Right lung (tissue), 10 donors: ENCODE results near the gene DUS1L. TPM values are rescaled to one million over a fixed set of nuclear protein-coding genes. Genes with fewer than 3 reads are reported as not detected.

Experiments
- DNase-seq, 2 donors: peaks; one replicate each; pipeline ENCODE4 v3.0.0-alpha.2; 2013
- long read RNA-seq, 8 donors: transcript quantifications; one replicate each; lab custom pipeline, GENCODE V29; 2026
- polyA plus RNA-seq, 5 donors: library from polyadenylated mRNA; unstranded; fragments of 120-200 nt; gene quantifications; one replicate each; pipeline versions ENCODE4 v1.2.1 to v1.2.3, GENCODE V29; 2013; ENCODE audit warnings: inconsistent platforms in 1 of 5, low replicate concordance in 1 of 5; ENCODE audit not compliant: insufficient read length in 5 of 5, insufficient read depth in 1 of 5

Gene DUS1L
- 100 to 1,000 TPM in 1 of 5 donors, 10 to 100 TPM in 4; 51.2 to 104 (median 67.2) TPM for polyA plus RNA-seq
- long read RNA-seq, donor 1, transcript DUS1L-201 (14 exons, 2,068 nt): major isoform, 14 of 33 reads
- long read RNA-seq, donor 1, partial matches to known transcripts: 11 of 33 reads
- long read RNA-seq, donor 1, other reads (novel, unspliced or antisense): 6 of 33 reads
- long read RNA-seq, donor 2, transcript DUS1L-201 (14 exons, 2,068 nt): major isoform, 6 of 11 reads
- long read RNA-seq, donor 2, partial matches to known transcripts: 0 of 11 reads
- long read RNA-seq, donor 2, other reads (novel, unspliced or antisense): 5 of 11 reads
- long read RNA-seq, donor 3, partial matches to known transcripts: 13 of 27 reads
- long read RNA-seq, donor 3, other reads (novel, unspliced or antisense): 6 of 27 reads
- long read RNA-seq, donor 4, transcript DUS1L-201 (14 exons, 2,068 nt): major isoform, 5 of 6 reads
- long read RNA-seq, donor 4, partial matches to known transcripts: 0 of 6 reads
- long read RNA-seq, donor 4, other reads (novel, unspliced or antisense): 0 of 6 reads
- long read RNA-seq, donor 5, transcript DUS1L-201 (14 exons, 2,068 nt): major isoform, 5 of 14 reads
- long read RNA-seq, donor 5, partial matches to known transcripts: 0 of 14 reads
- long read RNA-seq, donor 5, other reads (novel, unspliced or antisense): 5 of 14 reads
- long read RNA-seq, donor 6, transcript DUS1L-201 (14 exons, 2,068 nt): major isoform, 9 of 19 reads
- long read RNA-seq, donor 6, partial matches to known transcripts: 8 of 19 reads
- long read RNA-seq, donor 6, other reads (novel, unspliced or antisense): 0 of 19 reads
- long read RNA-seq, donor 7, transcript DUS1L-201 (14 exons, 2,068 nt): major isoform, 6 of 11 reads
- long read RNA-seq, donor 7, partial matches to known transcripts: 0 of 11 reads
- long read RNA-seq, donor 7, other reads (novel, unspliced or antisense): 5 of 11 reads
- long read RNA-seq, donor 8, partial matches to known transcripts: 0 of 4 reads
- long read RNA-seq, donor 8, other reads (novel, unspliced or antisense): 0 of 4 reads

GRCh38 chr17:82065638-82066303, at the start of gene DUS1L:
Gene DUS1L (minus strand): TSS chr17:82065804. CDS start chr17:82065059, 745 bp downstream.
- peak; percentile 43 to 61 for DNase-seq

DNA sequence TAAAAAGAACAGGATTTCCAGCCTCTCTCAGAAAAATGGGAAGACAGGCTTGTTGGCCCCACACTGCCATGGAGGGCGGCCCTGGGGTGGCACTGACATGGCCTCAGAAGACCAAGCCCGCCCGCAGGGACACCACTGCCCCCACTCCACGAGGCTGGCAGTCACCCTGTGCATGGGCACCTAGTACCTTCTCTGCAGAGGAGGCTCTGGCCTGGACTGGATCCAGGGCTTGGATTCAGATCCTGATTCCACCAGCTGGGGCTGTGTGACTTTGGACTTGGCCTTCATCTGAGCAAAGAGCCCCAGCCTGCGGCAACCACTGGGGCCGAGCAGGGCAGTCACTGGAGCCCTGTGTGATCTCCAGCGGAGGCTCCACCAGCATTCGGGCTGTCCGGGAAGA, 49.3 kb upstream of the DUS1L start:
- DNase-seq: no peak

DNA sequence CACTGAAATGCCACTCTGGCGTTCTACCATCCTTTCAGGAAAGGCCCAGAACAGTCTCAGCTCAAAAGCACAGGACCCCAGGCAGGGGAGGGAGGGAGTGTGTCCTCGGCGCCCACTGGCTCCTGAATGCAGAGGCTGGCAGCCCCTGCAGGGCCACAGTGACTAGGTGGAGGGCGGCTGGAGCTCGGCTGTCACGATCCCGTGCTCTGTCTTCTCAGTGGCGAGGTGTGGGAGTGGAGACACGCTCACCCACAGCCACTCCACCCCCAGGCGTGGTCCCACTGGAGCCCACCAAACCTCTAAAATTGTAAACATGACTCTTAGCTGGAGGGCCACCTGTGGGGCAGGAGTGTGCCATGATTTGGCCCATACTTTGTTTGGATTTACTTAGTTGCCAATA, 48.8 kb upstream of the DUS1L start:
- no peak for DNase-seq

DNA sequence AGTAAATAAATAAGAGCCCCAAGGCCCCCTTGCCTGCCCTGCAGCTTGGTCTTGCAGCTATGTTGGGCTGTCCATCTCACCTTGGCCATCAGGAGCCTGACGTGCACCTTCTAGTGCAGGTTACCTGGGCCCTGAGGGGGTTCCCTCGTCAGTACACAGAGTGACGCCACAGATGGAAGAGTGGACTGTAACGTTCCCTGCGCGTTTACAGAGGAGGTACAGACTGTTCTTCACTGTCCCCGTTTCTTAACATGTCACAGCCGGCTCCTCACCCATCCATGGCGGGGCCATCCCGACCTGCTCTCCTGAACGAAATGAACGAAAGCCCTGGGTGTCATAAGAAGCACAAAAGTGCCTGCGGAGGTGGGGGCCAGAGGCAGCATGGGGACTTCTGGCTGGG, 48.3 kb upstream of the DUS1L start:
- no peak for DNase-seq

DNA sequence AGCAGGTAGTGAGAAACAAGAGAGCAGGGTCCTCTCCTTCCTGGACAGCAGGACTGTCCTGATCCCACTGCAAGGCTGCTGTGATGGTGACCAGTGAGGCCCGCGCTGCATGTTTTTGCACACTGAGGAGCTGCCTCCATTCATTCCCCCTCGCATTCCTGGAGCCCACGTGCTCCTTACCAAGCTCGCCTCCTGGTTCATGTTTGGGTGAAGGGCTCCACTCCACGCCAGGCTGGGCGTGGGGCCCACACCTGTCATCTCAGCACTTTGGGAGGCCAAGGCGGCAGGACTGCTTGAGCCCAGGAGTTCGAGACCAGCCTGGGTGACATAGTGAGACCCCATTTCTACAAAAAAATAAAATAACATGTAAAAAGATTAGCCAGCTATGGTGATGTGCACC, 47.8 kb upstream of the DUS1L start:
- DNase-seq: no peak

DNA sequence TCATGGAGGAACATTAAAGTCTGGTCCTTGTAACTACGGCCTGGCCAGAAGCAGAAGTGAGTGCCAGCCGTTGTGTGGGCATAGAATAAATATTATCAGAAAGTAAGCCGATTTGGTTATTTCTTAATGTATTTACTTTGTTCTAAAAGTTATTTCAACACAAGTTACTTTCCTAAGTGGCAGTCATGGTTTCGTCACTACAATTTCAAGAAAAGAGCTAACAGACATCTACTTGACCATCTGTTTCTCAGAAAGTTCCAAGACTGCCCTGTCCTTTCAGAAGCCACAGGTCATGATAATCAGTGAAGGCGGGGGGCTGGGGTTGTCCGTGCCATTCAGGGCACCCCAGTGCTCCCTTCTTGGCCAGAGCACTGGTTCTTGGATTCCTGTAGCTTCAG, 47.3 kb upstream of the DUS1L start:
- DNase-seq: no peak

DNA sequence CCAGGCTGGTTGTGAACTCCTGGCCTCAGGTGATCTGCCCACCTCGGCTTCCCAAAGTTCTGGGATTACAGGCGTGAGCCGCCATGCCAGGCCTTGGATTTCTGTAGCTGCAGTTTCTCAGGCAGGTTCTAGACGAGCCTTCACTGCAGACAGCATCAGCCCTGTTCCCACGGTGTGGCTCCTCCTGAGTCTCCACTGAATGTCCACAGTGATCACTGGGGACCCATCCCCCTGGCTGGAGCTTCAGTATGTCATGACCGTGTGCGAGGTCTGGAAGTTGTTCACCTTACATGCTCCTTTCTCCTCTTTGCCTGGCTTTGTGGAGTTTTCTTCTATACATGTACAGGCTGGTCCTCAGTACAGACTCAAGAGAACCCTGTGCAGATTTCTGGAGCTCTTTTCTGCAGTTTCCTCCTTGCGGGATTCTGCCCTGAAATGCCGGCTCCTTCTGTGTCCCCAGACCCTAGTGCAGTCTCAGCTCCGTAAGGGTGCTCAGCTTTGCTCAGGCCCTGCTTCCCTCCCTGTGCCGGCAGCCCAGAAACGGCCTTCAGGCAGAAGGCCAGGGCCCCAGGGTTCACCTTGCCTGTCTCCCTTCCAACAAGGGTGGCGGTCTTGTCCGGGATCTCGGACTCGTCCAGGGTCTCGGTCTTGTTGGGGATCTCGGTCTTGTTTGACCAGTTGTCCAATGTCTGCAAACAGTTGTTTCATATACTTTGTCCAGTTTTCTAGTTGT, 46.7 kb upstream of the DUS1L start:
- no peak for DNase-seq

DNA sequence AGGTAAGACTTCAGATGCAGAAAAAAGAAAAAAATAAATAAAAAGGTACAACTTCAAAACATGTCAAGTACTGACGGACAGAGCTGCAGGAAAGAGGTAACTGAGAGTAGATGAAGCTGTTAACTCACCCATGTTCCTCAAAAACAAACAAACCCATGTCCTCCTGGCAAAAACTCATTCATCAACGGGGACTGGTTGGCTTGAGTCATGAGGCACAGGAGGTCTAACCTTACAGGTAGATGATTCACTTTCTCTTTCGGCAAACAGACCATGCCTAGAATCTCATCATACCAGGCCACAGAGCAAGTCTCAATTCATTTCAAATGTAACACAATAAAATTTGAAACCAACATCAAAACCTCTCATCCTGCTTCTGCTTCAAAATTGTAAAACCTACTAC, 44.7 kb upstream of the DUS1L start:
- no peak for DNase-seq

- no peak for DNase-seq
Observed at GRCh38 chr17:82108961-82109475, 43.4 kb upstream of the DUS1L start.

DNA sequence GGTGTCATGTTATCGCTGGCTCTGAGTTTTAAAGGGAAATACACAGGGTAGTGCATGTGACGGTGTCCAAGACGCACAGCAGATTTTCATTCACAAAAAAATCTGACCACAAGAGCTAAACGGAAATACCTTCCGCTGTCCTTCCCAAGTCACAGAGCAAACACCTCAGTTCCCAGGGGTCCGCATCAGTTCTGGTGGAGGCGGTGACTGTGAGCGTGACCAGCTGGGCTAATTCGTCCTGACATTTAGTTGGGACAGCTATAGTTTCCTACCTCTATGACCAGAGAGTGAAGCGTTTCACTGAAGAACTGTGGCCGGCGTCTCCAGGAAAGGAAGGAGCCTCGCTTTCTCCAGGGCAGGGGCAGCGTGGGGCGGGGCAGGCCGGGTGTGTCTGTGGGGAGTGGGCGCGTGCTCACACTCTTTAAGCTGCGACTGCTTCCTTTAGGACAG, 42.9 kb upstream of the DUS1L start:
- no peak for DNase-seq

- no peak for DNase-seq
Observed at GRCh38 chr17:82108038-82108437, 42.4 kb upstream of the DUS1L start.

DNA sequence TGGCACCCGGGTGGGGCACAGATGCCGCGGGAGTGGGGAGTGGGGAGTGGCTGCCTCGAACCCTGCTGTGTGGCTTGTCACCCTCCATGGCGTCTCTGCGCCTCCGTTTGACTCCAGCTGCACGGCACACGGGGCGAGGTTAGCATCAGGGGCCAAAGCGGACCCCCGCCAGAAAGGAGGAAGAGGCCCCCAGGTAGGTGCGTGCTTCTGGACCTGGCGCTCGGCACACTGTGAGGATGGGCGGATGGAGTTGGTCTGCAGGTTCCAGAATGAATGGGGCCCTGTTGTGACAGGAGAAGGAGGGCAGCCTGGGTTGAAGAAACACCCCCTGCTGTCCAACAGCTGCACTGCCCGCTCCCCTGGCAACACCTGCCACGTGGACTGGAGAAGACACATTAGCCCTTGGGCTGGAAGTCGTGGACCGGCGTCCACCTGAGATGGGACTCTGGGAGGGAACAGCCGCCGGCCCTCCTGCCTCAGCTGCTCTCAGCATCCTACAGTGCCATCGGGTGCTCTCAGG, 41.8 kb upstream of the DUS1L start:
- no peak for DNase-seq

DNA sequence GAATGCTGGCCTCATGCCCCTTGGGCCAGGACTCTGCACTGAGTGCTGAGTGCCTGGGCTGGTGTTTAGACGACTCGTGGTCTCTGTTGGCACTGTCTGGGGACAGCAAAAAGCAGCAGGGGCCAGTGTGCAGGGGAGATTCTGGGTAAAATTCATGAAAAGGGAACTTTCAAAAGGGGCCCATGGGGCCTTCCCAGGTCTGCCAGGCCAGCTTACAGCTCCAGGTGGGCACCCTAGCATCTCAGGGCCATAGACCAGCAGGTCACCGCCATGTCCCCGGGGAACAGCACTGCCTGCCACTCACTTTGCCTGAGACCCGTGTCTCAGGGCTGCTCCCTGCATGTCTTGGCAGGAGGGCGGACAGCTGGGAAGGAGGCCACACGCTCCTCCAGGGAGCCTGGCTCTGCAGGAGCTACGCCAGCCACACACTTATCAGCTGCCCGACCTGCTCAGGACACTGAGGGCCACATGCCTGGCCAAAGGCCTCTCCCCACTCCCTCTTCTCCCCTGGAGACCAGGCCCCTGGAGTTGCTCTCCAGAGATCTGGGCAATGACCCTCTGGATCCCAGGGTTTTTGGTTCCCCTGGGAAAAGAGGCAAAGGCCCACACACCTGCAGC, 41.2 kb upstream of the DUS1L start:
- DNase-seq: no peak

- DNase-seq: peak in 1 of 2 donors; percentile 33
Observed at GRCh38 chr17:82105882-82106687, 40.5 kb upstream of the DUS1L start.

GRCh38 chr17:82105417-82105881, 39.8 kb upstream of the DUS1L start:
- no peak for DNase-seq

GRCh38 chr17:82104797-82105416, 39.3 kb upstream of the DUS1L start:
- DNase-seq: no peak

- DNase-seq: peak in 1 of 2 donors; percentile 47
Observed at GRCh38 chr17:82103553-82104451, 38.2 kb upstream of the DUS1L start.
